NCI-H1694 (cell line): ENCODE data around the gene ARHGEF28.

ENCODE experiments used
- DNase-seq: peaks from one replicate; lab custom pipeline; 2025; lab: John Stamatoyannopoulos, UW

Gene ARHGEF28

DNA sequence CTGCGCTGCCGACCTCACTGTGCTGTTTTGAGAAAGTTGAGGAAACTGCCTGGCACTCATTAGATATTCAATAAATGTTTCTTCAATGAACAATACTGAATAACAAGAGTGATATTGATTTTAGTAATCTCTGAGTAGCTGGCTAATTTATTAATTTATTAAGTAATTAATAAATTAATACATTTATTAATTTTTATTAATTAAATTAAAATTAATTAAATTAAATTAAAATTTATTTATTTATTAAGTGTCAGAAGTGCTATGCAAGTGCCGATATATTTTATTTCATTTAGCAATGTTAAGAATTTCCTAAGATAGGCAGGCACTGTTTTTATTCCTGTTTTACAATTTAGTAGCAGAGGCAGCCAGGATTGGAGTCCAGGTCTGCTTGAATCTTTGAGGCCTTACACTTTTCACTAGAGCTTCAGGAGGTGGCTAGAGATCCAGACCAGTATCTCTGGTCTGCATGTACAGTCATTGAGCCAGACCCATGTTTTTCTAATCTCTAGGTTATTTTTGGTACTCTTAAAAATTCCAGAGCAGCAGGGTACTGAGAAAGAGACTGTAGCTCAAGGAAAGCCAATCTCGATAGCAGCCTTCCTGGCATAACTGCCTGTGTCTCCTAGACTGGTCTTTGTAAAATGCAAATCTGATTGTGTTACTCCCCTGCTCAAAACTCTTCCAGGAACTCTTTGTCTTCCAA lies 109.2 kb downstream of the ARHGEF28 start:
- no peak for DNase-seq

DNA sequence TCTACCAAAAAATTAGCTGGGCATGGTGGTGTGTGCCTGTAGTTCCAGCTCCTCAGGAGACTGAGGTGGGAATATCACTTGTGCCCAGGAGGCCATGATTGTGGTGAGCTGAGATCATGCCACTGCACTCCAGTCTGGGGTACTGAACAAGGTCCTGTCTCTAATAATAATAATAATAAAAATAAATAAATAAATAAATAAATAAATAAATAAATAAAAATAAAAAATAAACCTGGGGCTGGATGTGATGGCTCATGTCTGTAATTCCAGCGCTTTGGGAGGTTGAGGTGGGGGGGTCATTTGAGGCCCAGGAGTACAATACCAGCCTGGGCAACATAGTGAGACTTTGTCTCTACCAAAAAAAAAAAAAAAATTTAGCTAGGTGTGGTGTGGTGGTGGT lies 113.7 kb downstream of the ARHGEF28 start:
- no peak for DNase-seq

DNA sequence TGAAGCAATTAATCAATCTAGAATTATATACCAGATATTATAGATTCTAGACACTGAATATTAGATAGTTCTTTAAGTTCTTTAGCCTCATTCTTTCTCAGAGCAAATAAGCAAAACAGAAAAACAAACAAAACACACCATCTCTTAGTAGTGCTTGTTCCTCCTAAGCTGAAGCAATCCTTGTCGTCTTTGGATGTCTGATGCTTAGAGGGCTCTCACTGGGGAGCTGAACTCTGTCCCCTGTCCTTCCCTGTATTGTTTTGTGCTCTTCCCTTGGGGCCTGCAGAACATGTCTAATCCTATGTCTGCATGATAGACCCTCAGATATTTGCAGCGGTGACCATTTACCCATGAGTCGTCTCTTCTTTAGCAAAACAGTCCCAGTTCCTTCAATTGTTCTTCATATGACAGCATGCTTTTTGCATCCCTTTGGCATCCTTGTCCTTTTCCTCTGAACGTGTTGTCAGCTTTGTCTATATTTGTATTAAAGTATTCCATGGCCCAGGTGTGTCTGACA lies 114.3 kb downstream of the ARHGEF28 start:
- no peak for DNase-seq

DNA sequence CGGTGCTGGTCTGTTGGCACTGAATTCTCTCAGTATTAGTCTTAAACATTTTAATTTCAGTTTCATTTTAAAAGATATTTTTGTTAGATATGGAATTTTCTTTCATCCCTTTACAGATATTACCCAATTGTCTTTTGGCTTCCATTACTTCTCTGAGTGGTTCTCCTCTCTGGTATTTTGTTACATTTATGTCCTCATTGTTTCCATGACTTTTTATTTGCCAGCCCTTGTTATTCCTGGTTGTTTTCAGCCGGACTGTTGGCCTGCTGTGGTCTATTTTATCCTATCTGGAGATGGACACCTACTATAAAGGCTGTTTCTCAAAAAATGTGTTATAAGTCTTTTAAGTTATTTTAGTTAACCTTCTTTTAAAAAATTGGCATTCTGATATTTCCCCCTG lies 117.2 kb downstream of the ARHGEF28 start:
- no peak for DNase-seq

DNA sequence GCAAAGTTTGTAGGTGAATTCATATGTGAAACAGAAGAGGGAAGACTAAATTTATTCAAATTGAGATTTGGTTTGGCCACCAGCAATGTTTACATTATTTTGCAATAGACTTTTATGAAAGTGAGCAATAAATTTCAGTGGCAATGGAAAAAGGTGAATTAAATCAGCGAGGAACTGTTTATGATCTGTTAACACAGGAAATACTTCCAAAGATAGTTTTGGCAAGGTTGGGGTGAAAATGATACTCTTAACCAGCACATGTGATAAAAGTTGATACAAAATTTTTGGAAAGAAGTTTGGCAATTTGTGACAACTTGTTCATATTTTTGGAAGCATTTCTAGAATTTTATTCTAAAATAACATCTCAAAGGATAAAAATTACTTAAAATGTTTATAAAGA lies 119.8 kb downstream of the ARHGEF28 start:
- no peak for DNase-seq

DNA sequence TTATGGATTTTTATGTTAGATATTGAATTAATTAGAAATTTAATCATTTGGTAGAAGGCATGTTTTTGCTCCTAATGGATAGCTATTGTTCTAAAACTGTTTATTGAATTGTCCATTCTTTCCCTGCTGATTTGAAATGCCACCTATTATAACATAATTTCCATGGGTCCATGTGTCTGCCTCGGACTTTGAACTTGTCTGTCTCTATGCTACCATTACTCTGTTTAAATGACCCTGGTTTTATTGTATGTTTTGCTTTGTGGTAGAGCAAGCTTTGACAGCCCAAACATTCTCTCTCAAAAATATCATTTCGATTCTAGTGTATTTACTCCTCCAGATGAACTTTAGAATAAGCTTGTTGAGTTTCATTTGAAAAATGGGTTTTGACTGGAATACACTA lies 120.6 kb downstream of the ARHGEF28 start:
- DNase-seq = no peak

DNA sequence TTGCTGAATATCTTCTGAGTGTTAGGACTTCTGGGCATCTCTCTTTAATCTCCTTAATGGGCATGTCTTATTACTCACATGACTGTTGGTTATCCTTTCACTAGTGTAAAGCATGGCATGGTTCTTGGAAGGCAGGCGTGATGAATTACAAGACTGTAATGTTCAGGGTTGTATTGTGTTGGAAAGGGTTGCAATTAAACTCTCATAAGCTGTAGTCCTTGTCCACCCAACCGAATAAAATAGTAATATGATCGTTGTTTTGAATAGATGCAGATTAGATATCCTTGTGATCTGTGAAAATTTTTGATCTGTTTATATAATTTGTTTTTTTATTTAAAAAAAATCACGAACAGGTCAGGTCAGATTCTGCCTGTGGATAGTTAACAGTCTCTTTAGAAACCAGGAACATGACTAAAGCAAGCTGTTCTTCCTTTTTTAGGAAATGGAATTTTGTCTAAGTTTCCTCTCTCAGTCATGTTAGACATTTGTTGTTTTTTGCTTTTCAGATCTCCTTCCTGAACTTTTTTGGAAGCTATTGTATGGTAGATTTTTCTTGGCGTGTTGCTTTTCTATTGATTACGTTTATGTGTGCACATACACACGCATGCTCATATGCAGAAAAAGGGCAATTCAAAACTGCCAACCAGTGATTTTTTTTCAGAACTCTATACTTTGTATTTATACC lies 121.8 kb downstream of the ARHGEF28 start:
- DNase-seq = no peak

DNA sequence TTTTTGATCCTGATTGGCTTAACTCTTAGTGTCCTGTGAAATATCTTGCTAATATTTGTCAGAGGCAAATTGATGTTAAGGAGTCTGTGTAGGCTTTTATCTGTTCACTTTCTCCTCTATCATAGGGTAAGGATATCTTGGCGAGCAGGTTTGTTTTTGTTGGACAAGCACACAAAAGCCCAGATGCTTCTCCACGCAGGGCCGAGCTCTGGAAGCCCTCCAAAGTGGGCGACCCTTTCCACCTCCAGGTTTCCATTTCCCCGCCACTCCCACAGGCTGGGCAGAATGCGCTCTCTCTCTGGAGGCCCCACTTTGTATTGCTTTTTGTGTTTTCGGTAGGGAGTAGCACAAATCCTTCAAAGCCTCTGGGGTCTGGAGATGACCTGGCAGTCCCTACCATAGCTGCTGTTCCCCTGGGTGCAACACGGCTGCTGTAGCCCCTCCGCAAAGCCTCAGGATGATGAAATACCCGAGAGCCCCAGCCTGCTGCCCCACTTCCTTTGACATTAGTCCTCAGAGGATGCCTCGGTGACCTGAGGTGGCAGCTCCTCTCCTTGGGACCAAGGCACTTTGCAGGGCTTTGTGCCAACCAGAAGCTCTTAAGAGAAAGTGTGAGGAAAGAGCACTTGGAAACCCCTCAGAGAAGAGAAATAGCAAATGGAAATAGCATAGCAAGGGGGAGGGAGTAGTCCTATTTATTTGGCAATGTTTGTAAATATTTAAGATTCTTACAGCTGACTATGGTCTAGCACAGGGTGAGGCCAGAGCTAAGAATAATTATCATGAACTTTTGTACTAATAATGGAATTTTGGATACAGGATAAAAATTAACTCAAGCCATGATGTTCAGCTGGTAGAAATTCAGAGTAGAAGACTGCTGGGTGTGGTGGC lies 122.8 kb downstream of the ARHGEF28 start:
- no peak for DNase-seq

DNA sequence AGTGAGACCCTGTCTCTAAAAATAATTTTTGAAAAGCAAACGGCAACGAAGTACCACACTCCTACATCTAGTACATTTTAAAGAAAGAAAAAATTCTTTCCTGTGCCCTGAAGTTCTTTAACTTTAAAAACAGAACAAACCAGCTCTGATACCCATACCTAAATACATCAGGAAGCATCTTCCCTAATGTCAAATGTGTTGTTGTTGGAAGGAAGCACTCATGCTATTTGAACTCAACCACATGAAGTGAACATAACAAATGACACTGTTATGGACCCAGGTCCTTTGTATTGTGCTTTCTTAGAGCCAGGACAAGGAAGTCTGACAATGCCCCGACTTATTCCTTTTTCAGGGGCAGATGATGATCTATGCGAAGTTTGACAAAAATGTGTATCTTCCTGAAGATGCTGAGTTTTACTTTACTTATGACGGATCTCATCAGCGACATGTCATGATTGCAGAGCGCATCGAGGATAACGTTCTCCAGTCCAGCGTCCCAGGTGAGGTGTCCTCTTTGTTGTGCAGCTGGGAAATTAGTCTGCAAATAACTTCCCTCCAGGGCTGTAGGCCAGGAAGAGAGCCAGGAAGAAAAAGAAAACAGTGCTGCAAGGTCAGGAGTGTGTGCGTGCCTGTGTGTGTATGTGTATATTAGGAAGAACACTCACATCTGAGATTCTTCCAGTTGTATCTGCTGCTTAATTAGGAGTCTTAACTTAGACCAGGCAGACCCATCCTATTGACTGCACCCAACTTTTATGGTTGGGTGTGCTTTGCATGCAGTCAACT lies 123.7 kb downstream of the ARHGEF28 start:
- DNase-seq = no peak

DNA sequence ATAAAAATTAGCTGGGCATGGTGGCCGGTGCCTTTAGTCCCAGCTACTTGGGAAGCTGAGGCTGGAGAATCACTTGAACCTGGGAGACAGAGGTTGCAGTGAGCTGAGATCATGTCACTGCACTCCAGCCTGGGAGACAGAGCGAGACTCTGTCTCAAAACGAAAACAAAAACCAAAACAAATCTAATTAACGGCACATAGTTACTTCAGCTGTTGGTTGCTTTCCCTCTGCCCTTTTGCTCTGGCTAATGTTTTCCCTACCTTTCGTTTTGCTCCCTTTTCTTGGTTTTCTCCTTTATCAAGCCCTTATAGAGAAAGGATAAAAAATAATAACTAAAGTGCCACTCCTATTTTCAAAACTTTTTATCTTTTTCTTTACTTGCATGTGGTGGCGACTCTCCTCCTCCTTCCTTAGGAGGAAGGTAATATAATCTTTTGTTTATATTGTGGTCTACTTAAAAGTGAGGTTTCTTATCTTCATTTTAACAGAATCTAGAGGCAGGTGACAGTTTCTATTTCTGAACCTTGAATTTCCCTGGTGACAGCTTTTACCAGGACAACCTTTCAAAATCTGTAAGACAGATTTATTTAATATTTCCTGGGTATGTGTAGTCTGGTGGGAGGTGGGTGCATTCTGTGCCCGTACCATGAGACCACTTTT lies 125.4 kb downstream of the ARHGEF28 start:
- no peak for DNase-seq

DNA sequence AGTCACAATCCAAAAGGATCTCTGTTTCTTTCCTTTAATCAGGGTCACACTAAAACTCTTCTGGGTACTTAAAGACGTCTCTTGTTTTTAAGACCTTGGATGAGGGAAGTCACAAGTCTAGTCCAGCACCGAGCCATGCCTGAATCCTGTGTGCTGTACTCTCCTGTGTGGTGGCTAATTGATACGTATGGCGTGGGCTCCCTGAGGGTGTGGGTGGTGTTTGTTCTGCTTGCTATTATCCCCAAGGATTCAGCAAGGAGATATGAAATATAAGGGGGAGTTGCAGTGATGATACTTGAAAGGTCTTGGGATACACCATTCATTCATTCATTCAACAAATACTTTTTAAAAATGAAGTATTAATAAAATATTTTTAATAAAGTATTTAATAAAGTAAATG lies 128.3 kb downstream of the ARHGEF28 start:
- DNase-seq = no peak

DNA sequence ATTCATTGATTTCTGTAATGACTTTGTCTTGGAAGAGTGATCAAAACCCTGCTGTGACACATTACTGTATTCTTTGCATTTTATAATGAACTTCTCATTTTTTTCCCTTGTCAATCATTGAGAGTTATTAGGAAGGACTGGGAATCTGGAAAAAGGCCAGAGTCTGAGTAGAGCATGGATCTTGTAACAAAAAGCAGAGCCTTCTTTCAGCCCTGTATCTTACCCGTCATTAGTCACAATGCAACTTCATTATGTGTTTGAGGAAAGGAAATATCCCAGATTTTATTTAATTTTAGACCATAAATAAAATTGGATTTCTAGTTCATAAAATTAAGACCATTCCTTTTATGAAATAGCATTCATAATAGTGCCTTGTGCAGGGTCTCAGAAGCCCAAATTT lies 131.4 kb downstream of the ARHGEF28 start:
- no peak for DNase-seq

DNA sequence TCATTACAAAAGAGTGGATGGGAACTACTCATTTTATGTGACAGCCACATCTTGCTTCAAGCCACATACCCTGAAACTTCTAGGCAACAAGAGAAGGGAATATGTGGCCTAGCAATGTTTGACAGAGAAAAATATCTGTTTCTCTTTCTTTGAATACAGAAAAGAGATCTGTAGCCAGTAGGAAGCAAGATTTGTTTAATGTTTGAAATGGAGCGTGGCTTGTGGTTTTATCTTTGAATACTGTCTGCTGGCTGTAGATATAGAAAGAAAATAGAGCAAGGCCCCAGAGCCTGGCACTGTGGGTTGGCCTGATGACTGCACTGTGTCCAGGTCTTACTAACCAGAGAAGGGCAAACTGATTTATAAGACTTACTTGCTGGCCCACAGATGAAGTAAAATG lies 133.8 kb downstream of the ARHGEF28 start:
- no peak for DNase-seq

DNA sequence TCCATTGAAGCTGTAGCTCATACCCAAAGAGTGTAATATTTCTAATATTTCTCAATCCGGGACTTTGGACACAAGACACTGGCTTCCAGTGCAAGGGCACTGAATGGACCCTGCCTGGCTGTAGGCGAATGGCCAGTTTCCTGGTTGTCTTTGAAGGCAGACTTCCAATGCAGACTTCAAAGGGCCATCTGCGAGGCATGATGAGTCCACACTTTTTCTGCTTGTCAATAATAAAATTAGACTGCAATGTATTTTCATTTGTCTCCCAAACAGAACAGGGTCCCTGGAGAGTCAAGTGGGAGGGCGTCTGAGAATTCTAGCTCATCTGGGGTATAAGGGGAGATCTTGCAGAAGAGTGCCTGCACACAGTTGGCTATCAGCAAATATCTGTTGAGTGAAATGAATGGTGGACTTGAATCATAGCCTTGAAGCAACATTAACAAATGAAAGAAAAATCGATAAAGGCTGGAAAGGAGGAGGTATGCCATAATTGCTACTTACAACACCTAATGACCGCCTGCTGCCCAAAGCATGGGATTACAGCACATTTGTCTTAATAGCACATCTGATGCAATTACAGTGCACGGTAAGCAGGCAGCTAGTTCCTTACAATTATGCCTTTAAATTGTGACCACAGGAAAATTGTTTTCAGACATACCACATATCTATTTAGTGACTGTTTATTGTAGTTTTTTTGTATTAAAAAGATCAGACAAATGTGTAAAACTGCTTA lies 137.5 kb downstream of the ARHGEF28 start:
- DNase-seq = no peak

DNA sequence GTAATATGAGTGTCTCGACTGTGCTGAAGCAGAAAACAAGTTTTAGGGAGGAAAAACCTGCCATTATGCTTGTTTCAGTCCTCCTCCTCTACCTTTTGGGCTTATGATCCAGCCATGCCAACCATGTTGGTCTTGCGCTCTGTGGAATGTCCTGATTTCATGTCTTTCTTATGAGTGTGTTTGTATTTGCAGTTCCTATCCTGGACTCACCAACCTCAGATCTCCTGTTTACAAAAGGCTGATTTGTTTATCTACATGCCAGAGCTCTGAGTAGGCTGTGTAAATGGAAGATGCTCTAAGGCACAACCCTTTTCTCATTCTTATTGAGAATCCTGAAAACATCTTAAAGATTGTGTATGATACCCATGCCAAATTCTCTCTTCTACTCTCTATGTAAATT lies 138.6 kb downstream of the ARHGEF28 start:
- no peak for DNase-seq

DNA sequence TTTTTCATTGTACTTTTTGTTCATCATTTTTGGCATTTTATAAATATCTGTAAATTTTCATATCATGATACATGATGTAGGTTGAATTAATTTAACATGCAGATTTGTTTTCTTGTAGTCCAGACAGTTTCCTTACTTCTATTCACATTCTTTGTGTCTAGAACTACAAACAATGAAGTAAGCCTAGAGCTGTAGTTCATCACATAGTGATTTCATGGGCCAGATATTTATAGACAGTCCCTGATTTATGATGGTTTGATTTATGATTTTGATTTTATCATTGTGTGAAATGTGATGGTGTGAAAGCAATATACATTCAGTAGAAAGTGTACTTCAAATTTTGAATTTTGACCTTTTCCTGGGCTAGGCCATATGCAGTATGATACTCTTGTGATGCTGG lies 139.0 kb downstream of the ARHGEF28 start:
- DNase-seq = no peak

DNA sequence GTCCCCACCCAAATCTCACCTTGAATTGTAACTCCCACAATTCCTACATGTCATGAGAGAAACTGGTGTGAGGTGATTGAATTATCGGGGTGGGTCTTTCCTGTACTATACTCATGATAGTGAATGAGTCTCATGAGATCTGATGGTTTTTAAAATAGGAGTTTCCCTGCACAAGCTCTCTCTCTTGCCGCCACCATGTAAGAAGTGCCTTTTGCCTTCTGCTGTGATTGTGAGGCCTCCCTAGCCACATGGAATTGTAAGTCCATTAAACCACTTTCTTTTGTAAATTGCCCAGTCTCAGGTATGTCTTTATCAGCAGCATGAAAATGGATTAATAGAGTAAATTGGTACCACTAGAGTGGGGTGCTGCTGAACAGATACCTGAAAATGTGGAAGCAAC lies 140.9 kb downstream of the ARHGEF28 start:
- DNase-seq = no peak

DNA sequence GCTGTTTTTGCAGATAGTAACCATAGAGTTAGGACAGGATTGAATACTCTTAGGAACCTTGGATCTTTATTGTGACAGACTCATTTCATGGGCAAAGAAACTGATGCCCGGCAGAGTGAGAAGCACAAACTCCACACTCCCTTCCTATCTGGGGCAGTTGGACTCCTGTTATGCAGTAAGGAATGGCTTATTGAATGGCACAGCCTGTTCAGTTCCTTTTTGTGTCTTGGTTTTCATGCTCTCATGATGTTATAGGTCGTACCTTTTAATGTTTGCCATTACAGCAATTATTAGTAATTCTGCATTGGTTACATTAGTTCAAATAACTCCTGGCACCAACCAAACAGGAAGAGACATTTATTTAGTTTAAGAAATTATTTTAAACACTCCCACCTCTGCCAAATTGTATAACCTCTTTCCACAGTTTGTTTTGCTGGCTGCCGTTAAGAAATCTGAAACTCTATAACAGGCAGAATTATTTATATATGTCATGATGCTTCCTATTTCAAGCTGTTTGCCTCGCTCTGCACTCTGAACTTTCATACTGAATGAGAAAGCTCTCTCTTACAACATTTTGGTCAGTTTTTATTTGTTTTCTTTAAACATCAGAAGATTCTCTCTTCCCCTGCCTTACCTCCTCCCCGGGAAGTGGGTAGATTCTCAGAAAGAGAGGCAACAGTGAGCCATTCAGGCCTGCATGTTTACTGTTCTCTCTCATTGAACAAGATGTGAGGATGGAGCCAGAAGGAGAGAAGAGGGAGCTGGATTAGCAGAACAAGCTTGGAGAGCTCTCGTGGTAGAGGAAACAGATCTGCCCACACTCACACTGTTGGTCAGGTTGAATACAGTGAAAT lies 144.4 kb downstream of the ARHGEF28 start:
- DNase-seq = no peak

DNA sequence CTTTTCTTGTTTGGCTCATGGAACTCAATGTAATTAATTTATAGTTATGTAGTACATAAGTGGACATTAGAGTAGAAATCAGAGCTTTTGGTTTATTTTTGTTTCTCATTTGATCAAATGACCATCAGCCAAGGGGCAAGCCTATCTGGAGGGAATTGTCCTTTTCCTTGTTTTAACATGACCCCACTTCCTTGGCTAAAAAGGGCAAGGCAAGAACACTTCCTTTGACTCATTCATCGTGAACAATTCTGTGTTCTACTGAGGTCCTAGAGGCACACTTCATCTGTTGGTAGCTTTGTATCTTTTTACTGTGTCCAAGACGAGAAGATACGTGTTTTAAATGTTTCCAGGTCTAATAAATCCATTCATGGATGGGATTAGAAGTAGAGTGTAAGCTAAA lies 148.9 kb downstream of the ARHGEF28 start:
- DNase-seq = no peak

DNA sequence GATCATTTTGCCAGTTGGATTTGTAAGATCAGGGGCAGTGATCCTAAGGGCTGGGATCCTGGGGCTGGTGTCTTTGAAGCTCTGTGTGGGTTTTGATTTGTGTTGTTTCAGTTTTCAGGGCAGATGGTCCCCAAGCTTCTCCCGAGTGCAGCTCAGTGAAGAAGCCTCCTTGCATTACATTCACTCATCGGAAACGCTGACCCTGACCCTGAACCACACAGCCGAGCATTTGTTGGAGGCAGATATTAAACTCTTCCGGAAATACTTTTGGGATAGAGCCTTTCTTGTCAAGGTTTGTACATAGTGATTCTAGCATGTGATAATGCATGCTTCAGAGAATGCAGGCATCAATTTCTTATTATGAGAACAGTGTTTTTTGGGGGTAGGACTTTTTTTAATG lies 150.4 kb downstream of the ARHGEF28 start:
- DNase-seq = no peak
